ENCODE data around the gene OR4C6.

DNA sequence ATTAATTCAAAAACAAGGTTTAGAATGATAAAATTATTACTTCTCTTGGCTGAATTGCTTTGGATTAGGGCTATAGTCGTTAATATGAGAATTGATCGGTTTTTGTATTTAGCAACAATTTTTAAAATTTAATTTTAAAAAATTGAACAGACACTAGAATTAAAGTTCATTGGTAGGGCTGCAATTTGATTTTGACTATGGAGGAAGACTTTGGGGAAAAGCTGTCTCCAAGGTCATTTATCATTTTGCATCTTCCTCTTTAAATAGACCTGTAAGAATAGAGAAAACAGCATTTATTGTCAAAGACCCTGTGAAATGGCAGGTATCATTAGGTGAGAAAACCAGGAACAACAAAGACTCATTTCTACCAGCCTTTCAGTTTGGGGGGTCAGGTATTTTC is 14.0 kb upstream of the OR4C6 start, which contains the start of gene OR4S2:
- TF ChIP-seq, protein P1, sequence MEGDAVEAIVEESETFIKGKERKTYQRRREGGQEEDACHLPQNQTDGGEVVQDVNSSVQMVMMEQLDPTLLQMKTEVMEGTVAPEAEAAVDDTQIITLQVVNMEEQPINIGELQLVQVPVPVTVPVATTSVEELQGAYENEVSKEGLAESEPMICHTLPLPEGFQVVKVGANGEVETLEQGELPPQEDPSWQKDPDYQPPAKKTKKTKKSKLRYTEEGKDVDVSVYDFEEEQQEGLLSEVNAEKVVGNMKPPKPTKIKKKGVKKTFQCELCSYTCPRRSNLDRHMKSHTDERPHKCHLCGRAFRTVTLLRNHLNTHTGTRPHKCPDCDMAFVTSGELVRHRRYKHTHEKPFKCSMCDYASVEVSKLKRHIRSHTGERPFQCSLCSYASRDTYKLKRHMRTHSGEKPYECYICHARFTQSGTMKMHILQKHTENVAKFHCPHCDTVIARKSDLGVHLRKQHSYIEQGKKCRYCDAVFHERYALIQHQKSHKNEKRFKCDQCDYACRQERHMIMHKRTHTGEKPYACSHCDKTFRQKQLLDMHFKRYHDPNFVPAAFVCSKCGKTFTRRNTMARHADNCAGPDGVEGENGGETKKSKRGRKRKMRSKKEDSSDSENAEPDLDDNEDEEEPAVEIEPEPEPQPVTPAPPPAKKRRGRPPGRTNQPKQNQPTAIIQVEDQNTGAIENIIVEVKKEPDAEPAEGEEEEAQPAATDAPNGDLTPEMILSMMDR (IDR thresholded peaks at IDR 0.05; ENCODE audit: low read length), result no peak
- TF ChIP-seq EZH2 (optimal IDR thresholded peaks at IDR 0.05; ENCODE audit: low read depth, low read length) (no peak), EZH2phosphoT487 (IDR thresholded peaks at IDR 0.05; ENCODE audit: low read length) (no peak)
